Kidney (tissue), 14 donors: ENCODE measurements around the gene USP47. TPM values are rescaled to one million over a fixed set of nuclear protein-coding genes. Genes with fewer than 3 reads are reported as not detected.
A peak's percentile ranks its signal among the peaks of the same experiment; 100 is the strongest.

Source experiments
- DNase-seq, 5 donors: peaks; one replicate each; pipeline ENCODE4 v3.0.0-alpha.2; 2013 to 2020
- FAIRE-seq: peaks from 2 replicates; lab custom pipeline; 2012; peaks lifted over from hg19 to GRCh38; lab: Jason Lieb, UNC
- H3K27ac ChIP-seq, 2 donors: one replicate each; pipeline ENCODE4 v1.7.0; 2013; ENCODE audit warnings: low read depth in 2 of 2, low read length in 2 of 2, inconsistent platforms in 1 of 2
- H3K27me3 ChIP-seq: one replicate; pipeline ENCODE4 v1.7.1; 2013; ENCODE audit warnings: low read length, inconsistent platforms; ENCODE audit not compliant: control insufficient read depth, insufficient read depth
- H3K36me3 ChIP-seq, 3 donors: one replicate each; pipeline versions ENCODE4 v1.7.0 to v1.7.1; 2013; ENCODE audit warnings: low read length in 3 of 3, control low read depth in 1 of 3, inconsistent platforms in 1 of 3; ENCODE audit not compliant: insufficient read depth in 3 of 3, control insufficient read depth in 2 of 3
- H3K4me1 ChIP-seq, 3 donors: one replicate each; pipeline versions ENCODE4 v1.7.0 to v1.7.1; 2013; ENCODE audit warnings: low read length in 3 of 3, inconsistent platforms in 1 of 3, low read depth in 1 of 3; ENCODE audit not compliant: control insufficient read depth in 2 of 3, insufficient read depth in 2 of 3
- H3K4me3 ChIP-seq, 3 donors: one replicate each; pipeline versions ENCODE4 v1.7.0 to v1.8.1; 2013; ENCODE audit warnings: low read length in 3 of 3, control low read depth in 1 of 3, inconsistent platforms in 1 of 3
- H3K9ac ChIP-seq, 3 donors: one replicate each; pipeline versions ENCODE4 v1.7.0 to v1.7.1; 2013; ENCODE audit warnings: low read length in 3 of 3, control low read depth in 1 of 3, inconsistent platforms in 1 of 3
- H3K9me3 ChIP-seq, 3 donors: one replicate each; pipeline versions ENCODE4 v1.7.0 to v1.7.1; 2013; ENCODE audit warnings: low read length in 3 of 3, control low read depth in 1 of 3, inconsistent platforms in 1 of 3; ENCODE audit not compliant: control insufficient read depth in 2 of 3, insufficient read depth in 1 of 3
- intact Hi-C: fragments of 100-400 bp; cut with DNase I; formaldehyde crosslinking; loops from one replicate; pipeline ENCODE4 v1.11.1; 2022
- polyA plus RNA-seq: library from polyadenylated mRNA; stranded (reverse); fragments of 350-450 nt; fragmentation: Illumina TruSeq; extraction: RNeasy Lipid Tissue Mini Kit (QIAGEN cat#74804); gene quantifications from one replicate; pipeline ENCODE4 v1.2.3, GENCODE V29; 2014; ENCODE audit warnings: low read depth, low replicate concordance; ENCODE audit not compliant: insufficient read depth
- total RNA-seq: library from RNA; stranded (reverse); fragmentation: NEBNext Ultra II Directional; extraction: Animal tissue kit (Norgen Biotek cat#: 25700); gene quantifications from one replicate; pipeline ENCODE4 v1.2.1, GENCODE V29; 2021
- TF ChIP-seq, protein P1 (sequence below): IDR thresholded peaks from 3 replicates; pipeline ENCODE4 v1.5.1; 2012; ENCODE audit warnings: mild to moderate bottlenecking, moderate library complexity, borderline replicate concordance; ENCODE audit not compliant: insufficient read depth; ENCODE audit errors: extremely low read depth
- donor health status: control.
- donor health status: control.
- donor health status: control.
- donor health status: control.
- donor health status: control.
- donor health status: DM: yes; HTN: yes; CAD: no.
- donor health status: Normal renal cell carcinoma (clear cell type).

Gene USP47
- total and polyA plus RNA-seq, 2 donors from 2014 or later = 16.3 to 43.3 TPM

DNA sequence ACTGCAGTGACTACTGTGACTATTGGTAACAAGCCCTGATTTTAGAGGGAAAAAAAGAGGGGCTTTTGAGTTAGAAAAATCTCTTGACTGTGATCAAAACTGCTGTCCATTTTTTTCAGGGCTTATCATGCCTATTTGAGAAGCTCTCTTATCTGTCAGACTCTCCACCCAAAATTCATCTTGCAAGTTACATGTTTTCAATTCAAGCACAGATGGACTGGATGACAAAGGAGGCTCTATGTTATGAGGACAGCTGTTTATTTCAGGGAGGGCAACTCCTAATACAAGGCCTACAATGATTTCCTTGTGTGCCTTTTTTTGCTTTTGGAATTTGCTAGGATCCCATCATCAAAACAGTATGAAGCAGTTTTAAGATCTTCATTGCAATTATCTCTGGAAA, 35.2 kb upstream of the USP47 start:
- FAIRE-seq (no peak), DNase-seq (no peak)
- Histone ChIP-seq H3K27ac (no peak overlapping the region), H3K4me1 (no peaks in the 10 kb centered on the region), H3K9me3 (no peaks in the 10 kb centered on the region), H3K27me3 (no peaks in the 10 kb centered on the region), H3K4me3 (no peak overlapping the region), H3K36me3 (no peaks in the 10 kb centered on the region), H3K9ac (no peak overlapping the region)
- intact Hi-C loops = no loop called here
- TF ChIP-seq, protein P1, sequence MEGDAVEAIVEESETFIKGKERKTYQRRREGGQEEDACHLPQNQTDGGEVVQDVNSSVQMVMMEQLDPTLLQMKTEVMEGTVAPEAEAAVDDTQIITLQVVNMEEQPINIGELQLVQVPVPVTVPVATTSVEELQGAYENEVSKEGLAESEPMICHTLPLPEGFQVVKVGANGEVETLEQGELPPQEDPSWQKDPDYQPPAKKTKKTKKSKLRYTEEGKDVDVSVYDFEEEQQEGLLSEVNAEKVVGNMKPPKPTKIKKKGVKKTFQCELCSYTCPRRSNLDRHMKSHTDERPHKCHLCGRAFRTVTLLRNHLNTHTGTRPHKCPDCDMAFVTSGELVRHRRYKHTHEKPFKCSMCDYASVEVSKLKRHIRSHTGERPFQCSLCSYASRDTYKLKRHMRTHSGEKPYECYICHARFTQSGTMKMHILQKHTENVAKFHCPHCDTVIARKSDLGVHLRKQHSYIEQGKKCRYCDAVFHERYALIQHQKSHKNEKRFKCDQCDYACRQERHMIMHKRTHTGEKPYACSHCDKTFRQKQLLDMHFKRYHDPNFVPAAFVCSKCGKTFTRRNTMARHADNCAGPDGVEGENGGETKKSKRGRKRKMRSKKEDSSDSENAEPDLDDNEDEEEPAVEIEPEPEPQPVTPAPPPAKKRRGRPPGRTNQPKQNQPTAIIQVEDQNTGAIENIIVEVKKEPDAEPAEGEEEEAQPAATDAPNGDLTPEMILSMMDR = no peak

DNA sequence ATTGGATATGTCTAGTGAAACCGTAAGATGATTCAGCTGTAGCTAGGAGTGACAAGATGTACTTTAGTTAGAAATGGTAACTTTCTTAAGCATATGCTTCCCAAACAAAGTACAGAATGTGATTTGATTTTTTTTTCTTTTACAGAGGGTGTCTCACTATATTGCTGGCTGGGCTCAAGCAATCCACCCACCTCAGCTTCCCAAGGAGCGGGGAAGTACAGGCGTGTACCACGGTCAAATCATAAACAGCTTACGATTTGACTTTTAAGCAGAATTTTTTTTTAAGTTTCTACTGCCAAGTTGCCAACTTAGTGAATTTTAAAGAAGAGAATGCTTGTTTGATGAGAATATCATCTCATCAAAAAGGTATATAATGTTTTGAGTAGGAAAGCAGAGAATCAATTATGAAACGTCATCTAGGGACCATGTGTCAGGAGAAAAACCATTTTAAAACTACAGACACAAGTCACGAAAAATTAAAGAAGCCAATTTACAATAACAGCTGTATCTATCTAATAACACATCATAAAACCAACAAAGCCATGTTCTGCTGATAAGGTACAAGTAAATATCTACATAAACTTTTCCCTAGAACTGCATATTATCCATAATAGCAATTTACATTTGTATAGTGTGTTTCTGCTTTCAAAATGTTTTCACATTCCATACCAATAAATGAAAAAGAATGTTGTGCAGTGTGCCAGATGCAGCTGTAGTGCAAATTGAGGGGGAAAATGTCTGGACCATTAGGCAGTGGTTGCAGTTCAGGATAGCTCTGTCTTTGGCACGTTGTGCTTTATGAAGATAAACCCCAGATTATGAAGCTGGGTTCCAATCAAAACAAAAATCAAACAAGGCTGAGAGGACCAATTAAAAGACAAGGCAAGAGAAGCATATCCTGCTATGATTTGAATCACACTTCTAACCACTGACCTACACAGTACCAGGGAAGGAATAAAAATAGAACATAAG, 33.7 kb upstream of the USP47 start:
- DNase-seq = no peak
- H3K4me1 ChIP-seq = no peaks in the 10 kb centered on the region
- no peaks in the 10 kb centered on the region for H3K36me3 ChIP-seq
- intact Hi-C loops = no loop called here
- H3K27ac ChIP-seq = no peak overlapping the region
- no peak overlapping the region for H3K4me3 ChIP-seq
- no peaks in the 10 kb centered on the region for H3K27me3 ChIP-seq
- no peak for FAIRE-seq
- H3K9me3 ChIP-seq = no peaks in the 10 kb centered on the region
- TF ChIP-seq, protein P1 = no peak
- no peak overlapping the region for H3K9ac ChIP-seq

DNA sequence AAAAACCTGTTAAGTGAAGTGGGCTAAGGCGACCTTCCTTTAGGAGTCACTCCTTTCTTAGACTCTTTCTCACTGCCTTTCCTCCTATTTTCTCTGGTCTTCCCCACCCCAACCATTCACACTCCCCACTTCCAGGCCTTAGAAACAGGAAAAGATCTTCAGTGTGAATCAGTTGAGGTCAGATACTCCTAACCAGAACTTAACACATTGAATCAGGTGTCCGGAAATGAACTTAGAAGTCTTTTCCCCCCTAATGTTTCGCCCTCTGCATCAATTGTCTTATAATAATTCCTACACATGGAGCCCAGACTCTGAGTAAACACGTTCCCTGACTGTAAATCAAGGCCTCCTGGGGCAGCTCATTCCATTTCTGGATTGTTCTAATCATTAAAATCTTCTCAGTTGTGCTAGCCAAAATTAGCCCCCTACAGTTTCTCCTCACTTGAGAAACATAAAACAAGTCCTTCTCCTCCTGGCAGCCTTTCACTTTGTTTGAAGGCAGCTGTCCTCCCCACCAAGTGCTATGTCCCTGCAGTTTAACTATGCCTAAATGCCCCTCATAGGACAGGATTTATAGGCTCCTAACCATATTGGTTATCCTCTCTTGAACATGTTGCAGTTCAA, 32.7 kb upstream of the USP47 start:
- FAIRE-seq (no peak), DNase-seq (peak in 2 of 5 donors; percentile 24 to 59)
- intact Hi-C loops = no loop called here
- Histone ChIP-seq H3K27me3 (no peaks in the 10 kb centered on the region), H3K4me1 (peaks cover 0 to 3% (median 0%) of the 10 kb centered on the region in 3 donors), H3K9ac (no peak overlapping the region), H3K36me3 (no peaks in the 10 kb centered on the region), H3K9me3 (no peaks in the 10 kb centered on the region), H3K27ac (no peak overlapping the region), H3K4me3 (no peak overlapping the region)
- TF ChIP-seq, protein P1 = no peak
